DND-41 (cell line): ENCODE measurements around the gene NUP42.
"Not testable (repeated sequence)": the region's sequence is repeated elsewhere in the genome, so short reads cannot be mapped to it uniquely, and the experiment has no call there.

ENCODE experiments used
- ATAC-seq: fragments of 200-7000 bp; cut with Tn5 transposase; 3 replicates; pipeline ENCODE4 v1.9.1; 2021; ENCODE audit warnings: low read depth; ENCODE audit not compliant: insufficient read depth
- DNase-seq: peaks from one replicate; pipeline ENCODE4 v3.0.0-alpha.2; 2020
- H2AFZ ChIP-seq: 2 replicates; pipeline ENCODE4 v1.6.0; 2012; ENCODE audit warnings: low read depth, low read length
- H3K27ac ChIP-seq: 2 replicates; pipeline ENCODE4 v1.5.1; 2012; ENCODE audit warnings: low read length, inconsistent platforms
- H3K27me3 ChIP-seq: fragments of 200-600 bp; sonication (generic); 2 replicates; pipeline ENCODE4 v1.6.0; 2012; ENCODE audit warnings: low read length, mild to moderate bottlenecking, inconsistent platforms; ENCODE audit not compliant: insufficient read depth, poor library complexity
- H3K36me3 ChIP-seq: 2 replicates; pipeline ENCODE4 v1.5.1; 2012; ENCODE audit warnings: low read length, inconsistent platforms; ENCODE audit not compliant: insufficient read depth
- H3K4me1 ChIP-seq: 2 replicates; pipeline ENCODE4 v1.5.1; 2012; ENCODE audit warnings: mild to moderate bottlenecking, low read length; ENCODE audit not compliant: insufficient read depth
- H3K4me2 ChIP-seq: 2 replicates; pipeline ENCODE4 v1.6.0; 2012; ENCODE audit warnings: mild to moderate bottlenecking, moderate library complexity, low read length, inconsistent platforms; ENCODE audit not compliant: insufficient read depth
- H3K4me3 ChIP-seq, 2 experiments: fragments of 200-600 bp in 1 of 2; shearing (Covaris generic) in 1 of 2; 2 replicates each; pipeline ENCODE4 v1.5.1; 2012 to 2016; ENCODE audit warnings: inconsistent platforms in 2 of 2, low read length in 2 of 2, mild to moderate bottlenecking in 2 of 2, low read depth in 1 of 2, moderate library complexity in 1 of 2
- H3K79me2 ChIP-seq: 2 replicates; pipeline ENCODE4 v1.6.0; 2012; ENCODE audit warnings: low read length, inconsistent platforms; ENCODE audit not compliant: insufficient read depth
- H3K9ac ChIP-seq: 2 replicates; pipeline ENCODE4 v1.6.0; 2012; ENCODE audit warnings: low read depth, mild to moderate bottlenecking, inconsistent platforms, low read length, moderate library complexity
- H3K9me3 ChIP-seq: 2 replicates; pipeline ENCODE4 v1.5.1; 2012; ENCODE audit warnings: low read length, moderate library complexity, mild to moderate bottlenecking, inconsistent platforms; ENCODE audit not compliant: insufficient read depth, severe bottlenecking
- H4K20me1 ChIP-seq: 2 replicates; pipeline ENCODE4 v1.6.0; 2012; ENCODE audit warnings: low read length; ENCODE audit not compliant: insufficient read depth
- EZH2 ChIP-seq: IDR thresholded peaks from 3 replicates; pipeline ENCODE4 v1.6.1; 2012; ENCODE audit warnings: borderline replicate concordance, low read depth, mild to moderate bottlenecking, moderate library complexity, low read length, inconsistent platforms; ENCODE audit not compliant: severe bottlenecking
- TF ChIP-seq, protein P1 (sequence below): IDR thresholded peaks from 2 replicates; pipeline ENCODE4 v1.5.1; 2012; ENCODE audit warnings: borderline replicate concordance, low read length, moderate library complexity, mild to moderate bottlenecking; ENCODE audit not compliant: poor library complexity, severe bottlenecking; ENCODE audit errors: extremely low read depth

Gene NUP42

DNA sequence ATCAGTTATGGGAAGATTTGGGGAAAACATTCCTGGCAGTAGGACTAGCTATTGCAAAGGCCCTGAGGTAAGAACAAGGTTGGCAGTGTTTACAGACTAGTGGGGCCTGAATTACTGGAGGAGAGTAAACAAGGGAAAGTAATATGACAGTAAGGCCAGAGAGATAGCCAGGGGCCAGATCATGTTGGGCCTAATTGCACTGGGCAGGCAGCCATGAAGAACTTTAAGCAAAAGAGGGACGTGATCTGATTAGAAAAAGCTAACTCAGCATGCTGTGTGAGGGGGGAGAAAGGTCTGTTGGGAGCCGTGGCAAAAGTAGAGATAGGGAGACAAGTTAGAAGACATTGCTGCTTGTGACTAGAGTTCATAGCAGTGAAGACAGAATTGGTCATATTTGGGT lies 9.2 kb downstream of the NUP42 start:
- Histone ChIP-seq H3K9ac (no peak overlapping the region), H3K79me2 (peaks cover 34% of the 10 kb centered on the region), H4K20me1 (peaks cover 3% of the 10 kb centered on the region), H3K4me3 (no peak overlapping the region), H2AFZ (no peak overlapping the region), H3K36me3 (peaks cover 74% of the 10 kb centered on the region), H3K9me3 (no peaks in the 10 kb centered on the region), H3K4me1 (0 out of 2 replicates have a peak, but pooled peaks cover 6% of the 10 kb centered on the region), H3K27me3 (no peaks in the 10 kb centered on the region), H3K27ac (no peak overlapping the region), H3K4me2 (no peak overlapping the region)
- TF ChIP-seq EZH2, result no peak
- TF ChIP-seq, protein P1, sequence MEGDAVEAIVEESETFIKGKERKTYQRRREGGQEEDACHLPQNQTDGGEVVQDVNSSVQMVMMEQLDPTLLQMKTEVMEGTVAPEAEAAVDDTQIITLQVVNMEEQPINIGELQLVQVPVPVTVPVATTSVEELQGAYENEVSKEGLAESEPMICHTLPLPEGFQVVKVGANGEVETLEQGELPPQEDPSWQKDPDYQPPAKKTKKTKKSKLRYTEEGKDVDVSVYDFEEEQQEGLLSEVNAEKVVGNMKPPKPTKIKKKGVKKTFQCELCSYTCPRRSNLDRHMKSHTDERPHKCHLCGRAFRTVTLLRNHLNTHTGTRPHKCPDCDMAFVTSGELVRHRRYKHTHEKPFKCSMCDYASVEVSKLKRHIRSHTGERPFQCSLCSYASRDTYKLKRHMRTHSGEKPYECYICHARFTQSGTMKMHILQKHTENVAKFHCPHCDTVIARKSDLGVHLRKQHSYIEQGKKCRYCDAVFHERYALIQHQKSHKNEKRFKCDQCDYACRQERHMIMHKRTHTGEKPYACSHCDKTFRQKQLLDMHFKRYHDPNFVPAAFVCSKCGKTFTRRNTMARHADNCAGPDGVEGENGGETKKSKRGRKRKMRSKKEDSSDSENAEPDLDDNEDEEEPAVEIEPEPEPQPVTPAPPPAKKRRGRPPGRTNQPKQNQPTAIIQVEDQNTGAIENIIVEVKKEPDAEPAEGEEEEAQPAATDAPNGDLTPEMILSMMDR, result no peak
- no peak for ATAC-seq
- no peak for DNase-seq

DNA sequence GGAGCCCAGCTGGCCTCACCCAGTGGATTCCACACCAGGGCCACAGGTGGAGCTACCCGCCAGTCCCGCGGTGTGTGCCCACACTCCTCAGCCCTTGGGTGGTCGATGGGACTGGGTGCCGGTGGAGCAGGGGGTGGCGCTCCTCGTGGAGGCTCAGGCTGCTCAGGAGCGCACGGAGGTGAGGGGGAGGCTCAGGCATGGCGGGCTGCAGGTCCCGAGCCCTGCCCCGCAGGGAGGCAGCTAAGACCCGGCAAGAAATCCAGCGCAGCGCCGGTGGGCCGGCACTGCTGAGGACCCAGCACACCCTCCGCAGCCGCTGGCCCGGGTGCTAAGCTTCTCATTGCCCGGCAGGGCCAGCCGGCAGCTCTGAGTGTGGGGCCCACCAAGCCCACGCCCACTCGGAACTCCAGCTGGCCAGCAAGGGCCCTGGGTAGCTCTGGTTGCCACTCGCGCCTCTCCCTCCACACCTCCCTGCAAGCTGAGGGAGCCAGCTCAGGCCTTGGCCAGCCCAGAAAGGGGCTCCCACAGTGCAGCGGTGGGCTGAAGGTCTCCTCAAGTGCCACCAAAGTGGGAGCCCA lies 11.9 kb downstream of the NUP42 start:
- not testable (repeated sequence) for H3K4me3 ChIP-seq, ATAC-seq, H3K27ac ChIP-seq, H3K4me1 ChIP-seq, H4K20me1 ChIP-seq, H3K4me2 ChIP-seq, H2AFZ ChIP-seq, H3K27me3 ChIP-seq, H3K9ac ChIP-seq, H3K9me3 ChIP-seq, DNase-seq
- Histone ChIP-seq H3K36me3 (peaks cover 61% of the 10 kb centered on the region), H3K79me2 (peaks cover 12% of the 10 kb centered on the region)

DNA sequence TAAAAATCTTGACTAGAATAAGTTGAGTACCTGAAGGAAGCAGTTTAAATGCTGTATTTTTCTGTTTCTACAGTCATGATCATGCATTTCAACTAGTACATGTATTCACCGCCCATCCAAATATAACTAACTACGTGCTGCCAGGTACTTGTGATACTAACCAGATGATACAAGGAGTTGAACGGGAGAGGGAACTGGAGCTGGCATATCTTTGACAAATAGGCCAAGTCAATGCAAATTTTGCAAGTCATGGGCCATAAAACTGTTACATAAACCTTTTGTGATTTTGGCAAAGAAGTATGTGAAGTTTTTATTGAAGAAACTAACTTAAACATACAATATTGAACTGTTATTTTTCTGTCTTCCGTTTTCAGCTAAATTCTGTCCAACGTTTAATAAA lies 14.5 kb downstream of the NUP42 start:
- DNase-seq (no peak), ATAC-seq (no peak)
- no peaks in the 10 kb centered on the region for H3K4me1 ChIP-seq
- H3K4me2 ChIP-seq, result no peak overlapping the region
- no peak overlapping the region for H3K4me3 ChIP-seq
- TF ChIP-seq, protein P1, result no peak
- no peak for TF ChIP-seq EZH2
- H3K27me3 ChIP-seq, result no peaks in the 10 kb centered on the region
- no peak overlapping the region for H3K27ac ChIP-seq
- no peaks in the 10 kb centered on the region for H3K79me2 ChIP-seq
- H3K36me3 ChIP-seq, result peaks cover 63% of the 10 kb centered on the region
- H2AFZ ChIP-seq, result no peak overlapping the region
- H4K20me1 ChIP-seq, result no peaks in the 10 kb centered on the region; the same call in 1 of the 2 replicates
- no peak overlapping the region for H3K9ac ChIP-seq
- H3K9me3 ChIP-seq, result no peaks in the 10 kb centered on the region

DNA sequence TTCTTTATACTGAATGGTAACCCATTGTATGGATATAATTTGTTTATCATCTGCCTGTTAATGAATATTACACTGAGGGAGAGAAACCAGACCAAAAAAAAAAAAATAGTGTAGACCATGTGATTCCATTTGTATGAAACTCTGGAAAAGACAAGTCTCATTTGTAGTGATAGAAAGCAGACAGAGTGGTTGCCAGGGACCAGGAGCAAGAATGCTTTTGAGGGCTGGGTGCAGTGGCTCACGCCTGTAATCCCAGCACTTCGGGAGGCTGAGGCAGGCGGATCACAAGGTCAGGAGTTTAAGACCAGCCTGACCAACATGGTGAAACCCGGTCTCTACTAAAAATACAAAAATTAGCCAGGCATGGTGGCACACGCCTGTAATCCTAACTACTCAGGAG lies 15.9 kb downstream of the NUP42 start:
- H3K79me2 ChIP-seq, H3K4me1 ChIP-seq, H3K27me3 ChIP-seq, DNase-seq, ATAC-seq, H3K9ac ChIP-seq, H3K27ac ChIP-seq, H4K20me1 ChIP-seq, H2AFZ ChIP-seq, H3K4me3 ChIP-seq, H3K9me3 ChIP-seq, H3K4me2 ChIP-seq: not testable (repeated sequence)
- peaks cover 52% of the 10 kb centered on the region for H3K36me3 ChIP-seq
